ENCODE measurements around the gene EIF3K.

GRCh38 chr19:38650172-38650775 lies 31.3 kb downstream of the EIF3K start:
- TF ChIP-seq CTCF (optimal IDR thresholded peaks at IDR 0.05 in 1 of 3, IDR thresholded peaks at IDR 0.05 in 1 of 3, conservative IDR thresholded peaks at IDR 0.05 in 1 of 3; ENCODE audit: extremely low read depth in 1 of 3, insufficient read depth in 2 of 3, low read length in 3 of 3) (no peak), EZH2 (IDR thresholded peaks at IDR 0.05; ENCODE audit: low read length) (no peak)
